Lower lobe of right lung (tissue), 2 donors: Measurements from ENCODE around the gene FAM118B. TPM values are rescaled to one million over a fixed set of nuclear protein-coding genes. Genes with fewer than 3 reads are reported as not detected.
"Not testable (repeated sequence)": the region's sequence is repeated elsewhere in the genome, so short reads cannot be mapped to it uniquely, and the experiment has no call there.

ENCODE experiments used
- ATAC-seq, 2 donors: fragments of 200-7000 bp; cut with Tn5 transposase; one replicate each; pipeline ENCODE4 v1.9.1; 2020 to 2022; ENCODE audit warnings: mild to moderate bottlenecking in 2 of 2, moderate library complexity in 2 of 2
- DNase-seq: peaks from one replicate; pipeline ENCODE4 v3.0.0-alpha.2; 2020
- H3K27ac ChIP-seq: fragments of 200-600 bp; one replicate; pipeline ENCODE4 v1.8.0; 2022
- H3K27me3 ChIP-seq: fragments of 200-600 bp; one replicate; pipeline ENCODE4 v1.8.0; 2022; ENCODE audit warnings: low read depth
- H3K36me3 ChIP-seq: fragments of 200-600 bp; one replicate; pipeline ENCODE4 v1.8.0; 2022; ENCODE audit warnings: mild to moderate bottlenecking
- H3K4me1 ChIP-seq: fragments of 200-600 bp; one replicate; pipeline ENCODE4 v1.8.0; 2022
- H3K4me3 ChIP-seq: fragments of 200-600 bp; one replicate; pipeline ENCODE4 v1.8.0; 2022; ENCODE audit warnings: mild to moderate bottlenecking
- H3K9me3 ChIP-seq: fragments of 200-600 bp; one replicate; pipeline ENCODE4 v1.8.0; 2022
- CTCF ChIP-seq: fragments of 200-600 bp; IDR thresholded peaks from one replicate; pipeline ENCODE4 v1.8.0; 2022; ENCODE audit warnings: antibody characterized with exemption, mild to moderate bottlenecking
- intact Hi-C: fragments of 100-400 bp; cut with DNase I; formaldehyde crosslinking; loops from one replicate; pipeline ENCODE4 v1.11.0; 2022
- total RNA-seq: library from RNA; stranded (reverse); fragmentation: NEBNext Ultra II Directional; extraction: Animal tissue kit (Norgen Biotek cat#: 25700); gene quantifications from one replicate; pipeline ENCODE4 v1.2.1, GENCODE V29; 2021
- donor health status: DM: no; HTN: yes; CAD: no; lungs with severe emphysema.

Gene FAM118B
- total RNA-seq, 1 donor from 2014 or later, result 35.2 TPM

DNA sequence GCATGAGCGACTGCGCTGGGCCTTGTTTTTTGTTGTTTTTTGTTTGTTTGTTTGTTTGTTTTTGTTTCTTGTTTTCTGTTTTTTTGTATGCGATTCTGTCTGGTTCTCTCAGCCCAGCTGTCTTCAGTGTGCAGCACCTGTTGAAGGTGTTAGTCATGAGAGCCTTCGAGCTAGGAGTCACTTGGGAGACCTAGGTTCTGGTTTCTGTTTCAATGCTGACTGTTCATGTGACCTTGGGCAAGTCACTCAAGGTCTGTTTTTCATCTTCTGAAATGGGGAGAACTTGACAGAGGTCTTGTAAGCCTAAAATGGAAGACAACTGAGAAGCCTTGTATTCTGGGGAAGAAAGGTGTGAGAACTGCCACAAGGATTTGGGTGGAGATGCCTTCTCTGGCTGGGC is 94.1 kb downstream of the FAM118B start:
- intact Hi-C loops, result no loop called here
- Histone ChIP-seq H3K27me3 (no peaks in the 10 kb centered on the region), H3K9me3 (no peaks in the 10 kb centered on the region), H3K4me3 (no peak overlapping the region), H3K4me1 (peaks cover 15% of the 10 kb centered on the region), H3K36me3 (peaks cover 31% of the 10 kb centered on the region), H3K27ac (no peak overlapping the region)
- ATAC-seq (no peak), DNase-seq (no peak)
- no peak for TF ChIP-seq CTCF

DNA sequence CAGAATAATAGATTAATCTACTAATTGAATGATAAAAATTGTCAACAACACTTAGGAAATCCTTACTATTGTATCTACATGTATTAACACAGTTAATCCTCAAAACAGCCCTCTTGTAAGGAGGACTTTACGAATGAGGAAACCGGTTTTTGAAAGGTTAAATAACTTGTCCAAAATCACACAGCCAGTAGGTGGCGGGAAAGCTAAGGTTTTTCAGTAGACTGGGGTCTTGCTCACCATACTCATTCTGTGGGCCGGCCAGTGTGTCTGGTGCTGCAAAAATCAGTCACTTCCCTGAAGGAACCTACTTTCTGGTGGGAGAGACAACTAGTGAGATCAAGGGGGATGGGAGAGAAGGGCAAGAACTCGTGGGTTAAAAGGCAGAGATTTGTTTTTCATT is 96.1 kb downstream of the FAM118B start:
- H3K36me3 ChIP-seq, result peaks cover 37% of the 10 kb centered on the region
- H3K27me3 ChIP-seq, result no peaks in the 10 kb centered on the region
- H3K9me3 ChIP-seq, result no peaks in the 10 kb centered on the region
- peak; percentile 15 for TF ChIP-seq CTCF
- no peak overlapping the region for H3K27ac ChIP-seq
- H3K4me3 ChIP-seq, result no peak overlapping the region
- no peak for DNase-seq
- no peak for ATAC-seq
- intact Hi-C loops, result no loop called here
- H3K4me1 ChIP-seq, result peaks cover 33% of the 10 kb centered on the region

GRCh38 chr11:126308271-126308671 is 96.7 kb downstream of the FAM118B start:
- peaks cover 33% of the 10 kb centered on the region for H3K4me1 ChIP-seq
- no peak for ATAC-seq
- intact Hi-C loops, result no loop called here

DNA sequence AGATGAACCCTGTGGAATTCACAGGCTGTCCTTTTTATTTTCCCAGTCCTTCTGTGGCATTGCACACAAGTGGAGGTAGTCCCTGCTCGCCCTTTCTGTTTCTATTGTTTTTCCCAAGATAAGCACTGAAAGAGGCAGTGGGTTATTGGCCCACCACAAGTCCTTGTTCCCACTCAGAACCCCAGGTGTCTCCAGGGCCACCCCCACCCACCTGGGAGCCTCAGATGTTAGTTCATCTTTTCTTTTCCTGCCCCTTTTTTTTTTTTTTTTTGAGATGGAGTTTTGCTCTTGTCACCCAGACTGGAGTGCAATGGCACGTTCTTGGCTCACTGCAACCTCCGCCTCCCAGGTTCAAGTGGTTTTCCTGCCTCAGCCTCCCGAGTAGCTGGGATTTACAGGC is 97.2 kb downstream of the FAM118B start:
- intact Hi-C loops, H3K4me3 ChIP-seq, H3K27ac ChIP-seq, H3K27me3 ChIP-seq, ATAC-seq, H3K9me3 ChIP-seq, DNase-seq: not testable (repeated sequence)
- Histone ChIP-seq H3K36me3 (peaks cover 42% of the 10 kb centered on the region), H3K4me1 (peaks cover 33% of the 10 kb centered on the region)

More at GRCh38 chr11:126308271-126308671, 96.7 kb downstream of the FAM118B start:
- DNase-seq, result no peak
- H3K9me3 ChIP-seq, result no peaks in the 10 kb centered on the region
- no peak for TF ChIP-seq CTCF
- peaks cover 42% of the 10 kb centered on the region for H3K36me3 ChIP-seq
- H3K4me3 ChIP-seq, result no peak overlapping the region
- H3K27me3 ChIP-seq, result no peaks in the 10 kb centered on the region
- no peak overlapping the region for H3K27ac ChIP-seq

- no peaks in the 10 kb centered on the region for H3K9me3 ChIP-seq
- peak; percentile 90 to 94 for ATAC-seq
- intact Hi-C loops, result no loop called here
- peak; percentile 73 for DNase-seq
- no peaks in the 10 kb centered on the region for H3K27me3 ChIP-seq
- peak; percentile 88 for TF ChIP-seq CTCF
- H3K4me3 ChIP-seq, result no peak overlapping the region
- H3K36me3 ChIP-seq, result peaks cover 45% of the 10 kb centered on the region
- H3K4me1 ChIP-seq, result peaks cover 24% of the 10 kb centered on the region
- peak overlapping the region; percentile 60 for H3K27ac ChIP-seq
These were observed 98.8 kb downstream of the FAM118B start for GRCh38 chr11:126310200-126310991.

DNA sequence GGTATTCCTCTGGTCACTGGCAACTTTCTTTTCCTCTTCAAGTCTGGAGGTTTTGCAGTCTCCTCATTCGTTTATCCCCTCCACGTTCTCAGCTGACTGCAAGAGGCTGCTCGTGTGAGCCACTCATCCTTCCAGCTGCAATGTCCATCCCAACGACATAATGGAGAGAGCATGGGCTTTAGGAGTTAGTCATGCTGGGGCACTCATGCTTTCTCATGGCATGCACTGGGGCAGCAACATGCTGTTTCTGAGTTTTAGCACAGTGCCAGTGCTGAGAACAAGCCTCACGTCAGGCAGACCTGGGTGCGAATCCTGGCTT is 99.4 kb downstream of the FAM118B start:
- intact Hi-C loops, result no loop called here
- H3K27ac ChIP-seq, result peak overlapping the region; percentile 60
- ATAC-seq, result no peak

More for the DNA sequence above, 99.4 kb downstream of the FAM118B start:
- H3K4me3 ChIP-seq, result no peak overlapping the region
- no peaks in the 10 kb centered on the region for H3K9me3 ChIP-seq
- peaks cover 24% of the 10 kb centered on the region for H3K4me1 ChIP-seq
- DNase-seq, result no peak
- H3K27me3 ChIP-seq, result no peaks in the 10 kb centered on the region
- H3K36me3 ChIP-seq, result peaks cover 45% of the 10 kb centered on the region
- TF ChIP-seq CTCF, result no peak
